OCI-LY1 (cell line): Measurements from ENCODE around the gene FGF21.

Experiments used
- H2AFZ ChIP-seq: fragments of 200-600 bp; sonication (generic), shearing (Covaris generic); 2 replicates; pipeline ENCODE4 v1.6.0; 2014; ENCODE audit warnings: antibody characterized with exemption, mild to moderate bottlenecking, low read length
- H3F3A ChIP-seq: fragments of 200-600 bp; sonication (generic), shearing (Covaris generic); 2 replicates; pipeline ENCODE4 v1.6.0; 2014; ENCODE audit warnings: mild to moderate bottlenecking, antibody characterized with exemption, low read length, moderate library complexity; ENCODE audit not compliant: insufficient read depth
- H3K27ac ChIP-seq: fragments of 200-600 bp; sonication (generic); 2 replicates; pipeline ENCODE4 v1.5.1; 2014; ENCODE audit warnings: low read length, mixed run types, mild to moderate bottlenecking, low read depth; ENCODE audit not compliant: poor library complexity, severe bottlenecking
- H3K27me3 ChIP-seq: fragments of 200-600 bp; sonication (generic); 2 replicates; pipeline ENCODE4 v1.6.0; 2014; ENCODE audit warnings: antibody characterized with exemption, mild to moderate bottlenecking, low read length, moderate library complexity; ENCODE audit not compliant: insufficient read depth
- H3K36me3 ChIP-seq: fragments of 200-600 bp; sonication (generic); 2 replicates; pipeline ENCODE4 v1.6.1; 2014; ENCODE audit warnings: mild to moderate bottlenecking, antibody characterized with exemption, low read length, moderate library complexity, mixed read lengths; ENCODE audit not compliant: insufficient read depth
- H3K4me1 ChIP-seq: fragments of 200-600 bp; sonication (generic); 2 replicates; pipeline ENCODE4 v1.5.1; 2014; ENCODE audit warnings: mild to moderate bottlenecking, low read length, moderate library complexity; ENCODE audit not compliant: insufficient read depth, severe bottlenecking
- H3K4me2 ChIP-seq: fragments of 200-600 bp; sonication (generic), shearing (Covaris generic); 2 replicates; pipeline ENCODE4 v1.6.1; 2014; ENCODE audit warnings: low read length
- H3K4me3 ChIP-seq: fragments of 200-600 bp; sonication (generic); 2 replicates; pipeline ENCODE4 v1.5.1; 2014; ENCODE audit warnings: low read length, low read depth, mild to moderate bottlenecking, mixed read lengths; ENCODE audit not compliant: poor library complexity, severe bottlenecking
- H3K79me2 ChIP-seq: fragments of 200-600 bp; shearing (Covaris generic); 2 replicates; pipeline ENCODE4 v1.6.1; 2016; ENCODE audit warnings: mixed run types, low read length, mixed read lengths; ENCODE audit not compliant: insufficient read depth
- H3K9ac ChIP-seq: fragments of 200-600 bp; sonication (generic), shearing (Covaris generic); 2 replicates; pipeline ENCODE4 v1.6.1; 2014; ENCODE audit warnings: mild to moderate bottlenecking, low read length, mixed read lengths
- H3K9me2 ChIP-seq: fragments of 200-600 bp; sonication (generic), shearing (Covaris generic); 2 replicates; pipeline ENCODE4 v1.6.1; 2014; ENCODE audit warnings: low read depth, mild to moderate bottlenecking, low read length, mixed read lengths
- H3K9me3 ChIP-seq: fragments of 200-600 bp; shearing (Covaris generic); 2 replicates; pipeline ENCODE4 v1.6.1; 2014; ENCODE audit warnings: low read length, mixed read lengths
- H4K20me1 ChIP-seq: fragments of 200-600 bp; sonication (generic), shearing (Covaris generic); 2 replicates; pipeline ENCODE4 v1.6.0; 2016; ENCODE audit warnings: mild to moderate bottlenecking, low read length; ENCODE audit not compliant: insufficient read depth
- EZH2 ChIP-seq: fragments of 200-600 bp; sonication (generic), shearing (Covaris generic); IDR thresholded peaks from 2 replicates; pipeline ENCODE4 v1.8.0; 2017; ENCODE audit warnings: borderline replicate concordance, mixed run types, mild to moderate bottlenecking, antibody characterized with exemption, low read length, moderate library complexity, mixed read lengths
- TF ChIP-seq, protein P1 (sequence below): fragments of 200-600 bp; sonication (generic), shearing (Covaris generic); IDR thresholded peaks from 2 replicates; pipeline ENCODE4 v1.5.1; 2017; ENCODE audit warnings: mild to moderate bottlenecking, antibody characterized with exemption, low read length, moderate library complexity, mixed read lengths

Gene FGF21

DNA sequence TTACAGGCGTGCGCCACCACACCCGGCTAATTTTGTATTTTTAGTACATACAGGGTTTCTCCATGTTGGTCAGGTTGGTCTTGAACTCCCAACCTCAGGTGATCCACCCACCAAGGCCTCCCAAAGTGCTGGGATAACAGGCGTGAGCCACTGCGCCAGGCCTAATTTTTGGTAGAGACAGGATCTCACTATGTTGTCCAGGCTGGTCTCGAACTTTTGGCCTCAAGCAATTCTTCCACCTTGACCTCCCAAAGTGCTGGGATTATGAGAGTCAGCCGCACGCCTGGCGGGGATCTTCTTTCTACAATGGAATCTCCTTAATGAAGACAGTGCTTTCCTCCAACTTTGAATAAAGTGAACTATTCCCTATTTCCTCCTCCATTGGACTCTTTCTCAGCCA lies 20.7 kb upstream of the FGF21 start:
- Histone ChIP-seq H3K9me2 (no peaks in the 10 kb centered on the region), H3K27me3 (no peaks in the 10 kb centered on the region), H3K4me3 (no peak overlapping the region)

DNA sequence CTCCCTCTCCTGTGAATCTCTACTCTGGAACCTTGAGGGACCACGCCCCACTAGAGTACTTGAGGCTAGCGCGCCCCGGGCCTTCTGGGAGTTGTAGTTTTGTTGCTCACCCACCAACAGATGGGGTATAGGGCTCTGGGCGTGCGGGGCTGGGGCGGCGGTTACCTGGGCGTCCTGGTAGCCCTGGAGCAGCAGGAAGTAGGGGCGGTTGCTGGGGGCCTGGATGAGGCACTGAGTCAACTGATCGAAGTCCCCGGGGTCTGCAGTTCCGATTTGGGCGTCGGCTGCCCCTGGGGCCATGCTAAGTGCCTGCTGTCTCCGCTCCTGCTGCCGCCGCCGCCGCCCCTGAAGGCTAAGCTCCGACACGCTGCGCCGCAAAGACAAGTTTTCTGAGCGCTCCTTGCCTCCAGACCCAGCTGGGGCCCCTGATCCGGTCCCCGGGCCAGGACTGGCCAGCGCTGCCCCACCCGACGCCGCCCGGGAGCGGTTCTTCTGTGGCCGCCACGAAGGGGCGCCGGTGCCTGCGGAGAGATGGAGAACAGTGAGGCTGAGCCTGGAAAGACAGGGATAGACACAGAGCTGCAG lies 20.2 kb upstream of the FGF21 start:
- Histone ChIP-seq H3K79me2 (no peaks in the 10 kb centered on the region), H3K4me2 (no peak overlapping the region), H4K20me1 (no peaks in the 10 kb centered on the region), H3K4me1 (peaks cover 3% of the 10 kb centered on the region), H3K27me3 (no peaks in the 10 kb centered on the region), H3K27ac (no peak overlapping the region), H2AFZ (no peak overlapping the region), H3K36me3 (no peaks in the 10 kb centered on the region), H3K4me3 (no peak overlapping the region), H3K9ac (no peak overlapping the region), H3F3A (no peaks in the 10 kb centered on the region), H3K9me3 (no peaks in the 10 kb centered on the region), H3K9me2 (no peaks in the 10 kb centered on the region)
- TF ChIP-seq, protein P1, sequence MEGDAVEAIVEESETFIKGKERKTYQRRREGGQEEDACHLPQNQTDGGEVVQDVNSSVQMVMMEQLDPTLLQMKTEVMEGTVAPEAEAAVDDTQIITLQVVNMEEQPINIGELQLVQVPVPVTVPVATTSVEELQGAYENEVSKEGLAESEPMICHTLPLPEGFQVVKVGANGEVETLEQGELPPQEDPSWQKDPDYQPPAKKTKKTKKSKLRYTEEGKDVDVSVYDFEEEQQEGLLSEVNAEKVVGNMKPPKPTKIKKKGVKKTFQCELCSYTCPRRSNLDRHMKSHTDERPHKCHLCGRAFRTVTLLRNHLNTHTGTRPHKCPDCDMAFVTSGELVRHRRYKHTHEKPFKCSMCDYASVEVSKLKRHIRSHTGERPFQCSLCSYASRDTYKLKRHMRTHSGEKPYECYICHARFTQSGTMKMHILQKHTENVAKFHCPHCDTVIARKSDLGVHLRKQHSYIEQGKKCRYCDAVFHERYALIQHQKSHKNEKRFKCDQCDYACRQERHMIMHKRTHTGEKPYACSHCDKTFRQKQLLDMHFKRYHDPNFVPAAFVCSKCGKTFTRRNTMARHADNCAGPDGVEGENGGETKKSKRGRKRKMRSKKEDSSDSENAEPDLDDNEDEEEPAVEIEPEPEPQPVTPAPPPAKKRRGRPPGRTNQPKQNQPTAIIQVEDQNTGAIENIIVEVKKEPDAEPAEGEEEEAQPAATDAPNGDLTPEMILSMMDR, result no peak
- TF ChIP-seq EZH2, result no peak

More for the DNA sequence above, 20.7 kb upstream of the FGF21 start:
- no peaks in the 10 kb centered on the region for H3K79me2 ChIP-seq
- H3K9ac ChIP-seq, result no peak overlapping the region
- H3K9me3 ChIP-seq, result no peaks in the 10 kb centered on the region
- H3K36me3 ChIP-seq, result no peaks in the 10 kb centered on the region
- no peak overlapping the region for H3K4me2 ChIP-seq
- H3K27ac ChIP-seq, result no peak overlapping the region
- no peak for TF ChIP-seq EZH2
- TF ChIP-seq, protein P1, result no peak
- H2AFZ ChIP-seq, result no peak overlapping the region
- H3K4me1 ChIP-seq, result peaks cover 3% of the 10 kb centered on the region
- no peaks in the 10 kb centered on the region for H3F3A ChIP-seq
- no peaks in the 10 kb centered on the region for H4K20me1 ChIP-seq

DNA sequence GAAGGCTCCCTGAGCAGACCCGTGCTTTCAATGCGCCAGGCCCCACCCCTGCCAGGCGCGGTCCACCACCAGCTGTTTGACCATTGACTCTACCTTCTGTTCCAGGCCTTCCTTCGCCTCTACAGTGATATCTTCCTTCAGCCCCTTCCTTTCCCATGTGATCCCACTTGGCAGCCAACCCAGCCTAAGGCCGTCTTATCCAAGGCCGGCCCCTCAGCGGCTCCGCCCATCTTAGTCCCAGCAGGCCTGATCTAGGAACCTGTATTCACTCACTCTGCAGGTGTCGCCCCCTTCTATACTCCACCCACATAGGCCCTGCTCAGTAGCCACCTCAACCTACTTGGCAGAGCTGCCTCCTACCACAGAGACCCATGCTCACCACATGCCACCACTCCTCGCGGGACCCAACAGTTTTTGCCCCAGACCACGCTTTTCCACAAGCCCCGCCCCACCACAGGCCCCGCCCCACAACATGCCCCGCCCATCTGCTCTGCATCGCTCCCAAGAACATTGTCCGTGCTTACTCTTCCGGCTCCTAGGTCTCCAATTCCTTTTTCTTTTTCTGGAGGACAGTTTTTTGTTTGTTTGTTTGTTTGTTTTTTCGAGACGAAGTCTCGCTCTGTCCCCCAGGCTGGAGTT lies 17.8 kb upstream of the FGF21 start:
- Histone ChIP-seq H3F3A (no peaks in the 10 kb centered on the region), H3K27me3 (no peaks in the 10 kb centered on the region), H3K9ac (no peak overlapping the region), H3K4me1 (peaks cover 3% of the 10 kb centered on the region), H4K20me1 (no peaks in the 10 kb centered on the region), H3K4me3 (no peak overlapping the region), H3K79me2 (no peaks in the 10 kb centered on the region), H3K9me2 (no peaks in the 10 kb centered on the region), H2AFZ (no peak overlapping the region), H3K9me3 (no peaks in the 10 kb centered on the region), H3K27ac (no peak overlapping the region), H3K4me2 (no peak overlapping the region), H3K36me3 (no peaks in the 10 kb centered on the region)
- TF ChIP-seq, protein P1, result no peak
- TF ChIP-seq EZH2, result no peak
